Uterus (tissue), 4 donors: ENCODE data around the gene AUTS2. TPM values are rescaled to one million over a fixed set of nuclear protein-coding genes. Genes with fewer than 3 reads are reported as not detected.

Experiments used
- DNase-seq, 2 donors: peaks; one replicate each; pipeline ENCODE4 v3.0.0-alpha.2; 2019 to 2020
- H3K27ac ChIP-seq, 2 donors: fragments of 200-600 bp; sonication (generic); 1 replicate in 1 of 2; 2 replicates in 1 of 2; pipeline ENCODE4 v1.5.1; 2016 to 2018
- H3K27me3 ChIP-seq, 2 donors: fragments of 200-600 bp; sonication (generic); one replicate each; pipeline ENCODE4 v1.5.1; 2018 to 2019; ENCODE audit warnings: control low read depth in 1 of 2
- H3K36me3 ChIP-seq, 2 donors: fragments of 200-600 bp; sonication (generic); one replicate each; pipeline ENCODE4 v1.5.1; 2019; ENCODE audit warnings: control low read depth in 1 of 2
- H3K4me1 ChIP-seq, 2 donors: fragments of 200-600 bp; sonication (generic); one replicate each; pipeline ENCODE4 v1.5.1; 2018 to 2019; ENCODE audit warnings: control low read depth in 1 of 2
- H3K4me3 ChIP-seq, 2 donors: fragments of 200-600 bp; sonication (generic); 1 replicate in 1 of 2; 2 replicates in 1 of 2; pipeline ENCODE4 v1.5.1; 2018 to 2019; ENCODE audit warnings: mild to moderate bottlenecking in 1 of 2
- H3K9me3 ChIP-seq, 2 donors: fragments of 200-600 bp; sonication (generic); one replicate each; pipeline ENCODE4 v1.5.1; 2019; ENCODE audit warnings: control low read depth in 1 of 2
- CTCF ChIP-seq, 4 experiments: fragments of 200-600 bp in 2 of 4; fragments of 450-650 bp in 2 of 4; sonication (generic) in 2 of 4; IDR thresholded peaks; one replicate each; pipeline ENCODE4 v1.5.1; 2016 to 2019; ENCODE audit warnings: antibody characterized with exemption in 4 of 4, mild to moderate bottlenecking in 2 of 4, moderate library complexity in 1 of 4
- POLR2A ChIP-seq, 2 donors: fragments of 450-650 bp; IDR thresholded peaks; one replicate each; pipeline ENCODE4 v1.6.1; 2016; ENCODE audit warnings: antibody characterized with exemption in 2 of 2, mild to moderate bottlenecking in 1 of 2, moderate library complexity in 1 of 2
- intact Hi-C: fragments of 100-400 bp; cut with DNase I; formaldehyde crosslinking; loops from one replicate; pipeline ENCODE4 v1.15.1; 2023; ENCODE audit warnings: low total_unique reads
- total RNA-seq, 4 donors: library from RNA; depleted of rRNA in 3 of 4; stranded (reverse); fragments of >200 nt in 3 of 4; gene quantifications; one replicate each; pipeline versions ENCODE4 v1.1.0 to v1.2.4, GENCODE V29; 2014 to 2023
- donor health status: DM: yes; HTN: yes; CAD: no.

The AUTS2 gene
- total RNA-seq, 4 donors from 2014 or later = 10.5 to 58.2 (median 30.0) TPM

GRCh38 chr7:69786730-69787395 is 188.6 kb downstream of the AUTS2 start:
- H3K27ac ChIP-seq = no peak overlapping the region
- no peak for DNase-seq

GRCh38 chr7:69787736-69788431 is 189.6 kb downstream of the AUTS2 start:
- intact Hi-C loops = no loop called here
- H3K9me3 ChIP-seq = no peaks in the 10 kb centered on the region
- no peak for DNase-seq
- H3K27me3 ChIP-seq = no peaks in the 10 kb centered on the region
- TF ChIP-seq CTCF (IDR thresholded peaks at IDR 0.05) (no peak), POLR2A (IDR thresholded peaks at IDR 0.05) (no peak)
- H3K4me1 ChIP-seq = peaks cover 0 to 11% of the 10 kb centered on the region in 2 donors
- H3K36me3 ChIP-seq = no peaks in the 10 kb centered on the region
- no peak overlapping the region for H3K27ac ChIP-seq
- H3K4me3 ChIP-seq = no peak overlapping the region

More at GRCh38 chr7:69786730-69787395, 188.6 kb downstream of the AUTS2 start:
- H3K9me3 ChIP-seq = no peaks in the 10 kb centered on the region
- no peak for TF ChIP-seq CTCF (IDR thresholded peaks at IDR 0.05)
- TF ChIP-seq POLR2A (IDR thresholded peaks at IDR 0.05) = no peak
- H3K4me1 ChIP-seq = peaks cover 0 to 11% of the 10 kb centered on the region in 2 donors
- H3K27me3 ChIP-seq = no peaks in the 10 kb centered on the region
- intact Hi-C loops = no loop called here
- H3K4me3 ChIP-seq = no peak overlapping the region
- H3K36me3 ChIP-seq = no peaks in the 10 kb centered on the region

- Histone ChIP-seq H3K4me3 (no peak overlapping the region), H3K27me3 (no peaks in the 10 kb centered on the region), H3K27ac (no peak overlapping the region), H3K9me3 (no peaks in the 10 kb centered on the region), H3K36me3 (no peaks in the 10 kb centered on the region), H3K4me1 (no peaks in the 10 kb centered on the region)
- intact Hi-C loops = no loop called here
- TF ChIP-seq CTCF (IDR thresholded peaks at IDR 0.05) = no peak
- no peak for DNase-seq
Measured at GRCh38 chr7:69789563-69789962, 191.3 kb downstream of the AUTS2 start.

- TF ChIP-seq CTCF (IDR thresholded peaks at IDR 0.05) (no peak), POLR2A (IDR thresholded peaks at IDR 0.05) (no peak)
- H3K4me3 ChIP-seq = no peak overlapping the region
- H3K4me1 ChIP-seq = no peaks in the 10 kb centered on the region
- H3K27ac ChIP-seq = no peak overlapping the region
- no peaks in the 10 kb centered on the region for H3K27me3 ChIP-seq
- intact Hi-C loops = no loop called here
- no peak for DNase-seq
- no peaks in the 10 kb centered on the region for H3K9me3 ChIP-seq
- H3K36me3 ChIP-seq = no peaks in the 10 kb centered on the region
Measured at GRCh38 chr7:69790977-69791724, 192.9 kb downstream of the AUTS2 start.

GRCh38 chr7:69791739-69792138 is 193.5 kb downstream of the AUTS2 start:
- Histone ChIP-seq H3K4me1 (no peaks in the 10 kb centered on the region), H3K4me3 (no peak overlapping the region), H3K9me3 (no peaks in the 10 kb centered on the region), H3K27ac (no peak overlapping the region), H3K36me3 (no peaks in the 10 kb centered on the region), H3K27me3 (no peaks in the 10 kb centered on the region)
- intact Hi-C loops = no loop called here
- no peak for DNase-seq
- TF ChIP-seq POLR2A (IDR thresholded peaks at IDR 0.05) (no peak), CTCF (IDR thresholded peaks at IDR 0.05) (no peak)
